PC-3 (cell line): ENCODE results near the gene CHRNB2.

ENCODE experiments used
- CTCF ChIP-seq: fragments of 300-600 bp; sonication (generic); conservative IDR thresholded peaks from 2 replicates; pipeline ENCODE4 v1.5.1; 2017; ENCODE audit warnings: antibody characterized with exemption, low read depth, mild to moderate bottlenecking, low read length
- EZH2 ChIP-seq: fragments of 300-600 bp; sonication (generic); IDR thresholded peaks from one replicate; pipeline ENCODE4 v1.6.1; 2017; ENCODE audit warnings: antibody characterized with exemption, mild to moderate bottlenecking, low read length; ENCODE audit not compliant: unreplicated experiment
- EZH2phosphoT487 ChIP-seq: fragments of 300-600 bp; sonication (generic); IDR thresholded peaks from 2 replicates; pipeline ENCODE4 v1.6.1; 2018; ENCODE audit warnings: mild to moderate bottlenecking, antibody characterized with exemption, low read length, borderline replicate concordance

GRCh38 chr1:154546264-154547063 is 21.1 kb upstream of the CHRNB2 start:
- TF ChIP-seq CTCF = peak; percentile 72
- TF ChIP-seq EZH2 = no peak
- TF ChIP-seq EZH2phosphoT487 = no peak
